ENCODE results near the gene ITGB7.

The ITGB7 gene

GRCh38 chr12:53147653-53148052 is 59.4 kb downstream of the ITGB7 start:
- DNase-seq (ENCODE audit: low read depth in 2 of 2) = no peak

- no peak for DNase-seq (ENCODE audit: low read depth in 2 of 2)
Measured at GRCh38 chr12:53147181-53147580, 59.9 kb downstream of the ITGB7 start.

- no peak for DNase-seq (ENCODE audit: low read depth in 2 of 2)
Measured at GRCh38 chr12:53145383-53146260, 61.4 kb downstream of the ITGB7 start.

GRCh38 chr12:53143355-53143754 is 63.7 kb downstream of the ITGB7 start:
- no peak for DNase-seq (ENCODE audit: low read depth in 2 of 2)
